ENCODE measurements around the gene CEP63.

CEP63 gene

DNA sequence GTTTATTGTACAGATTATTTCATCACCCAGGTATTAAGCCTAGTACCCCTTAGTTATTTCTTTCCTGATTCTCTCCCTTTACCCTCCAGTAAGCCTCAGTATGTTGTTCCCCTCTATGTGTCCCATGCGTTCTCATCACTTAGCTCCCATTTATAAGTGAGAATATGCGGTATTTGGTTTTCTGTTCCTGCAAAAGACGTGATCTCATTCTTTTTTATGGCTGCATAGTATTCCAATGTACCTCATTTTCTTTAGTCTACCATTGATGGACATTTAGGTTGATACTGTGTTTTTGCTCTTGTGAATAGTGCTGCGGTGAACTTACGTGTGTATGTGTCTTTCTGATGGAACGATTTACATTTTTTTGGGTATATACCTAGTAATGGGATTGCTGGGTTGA, 36.7 kb downstream of the CEP63 start:
- no peak overlapping the region for H3K4me3 ChIP-seq (replicated peaks; ENCODE audit: low read depth, low read length)
- TF ChIP-seq, protein P1, sequence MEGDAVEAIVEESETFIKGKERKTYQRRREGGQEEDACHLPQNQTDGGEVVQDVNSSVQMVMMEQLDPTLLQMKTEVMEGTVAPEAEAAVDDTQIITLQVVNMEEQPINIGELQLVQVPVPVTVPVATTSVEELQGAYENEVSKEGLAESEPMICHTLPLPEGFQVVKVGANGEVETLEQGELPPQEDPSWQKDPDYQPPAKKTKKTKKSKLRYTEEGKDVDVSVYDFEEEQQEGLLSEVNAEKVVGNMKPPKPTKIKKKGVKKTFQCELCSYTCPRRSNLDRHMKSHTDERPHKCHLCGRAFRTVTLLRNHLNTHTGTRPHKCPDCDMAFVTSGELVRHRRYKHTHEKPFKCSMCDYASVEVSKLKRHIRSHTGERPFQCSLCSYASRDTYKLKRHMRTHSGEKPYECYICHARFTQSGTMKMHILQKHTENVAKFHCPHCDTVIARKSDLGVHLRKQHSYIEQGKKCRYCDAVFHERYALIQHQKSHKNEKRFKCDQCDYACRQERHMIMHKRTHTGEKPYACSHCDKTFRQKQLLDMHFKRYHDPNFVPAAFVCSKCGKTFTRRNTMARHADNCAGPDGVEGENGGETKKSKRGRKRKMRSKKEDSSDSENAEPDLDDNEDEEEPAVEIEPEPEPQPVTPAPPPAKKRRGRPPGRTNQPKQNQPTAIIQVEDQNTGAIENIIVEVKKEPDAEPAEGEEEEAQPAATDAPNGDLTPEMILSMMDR (IDR thresholded peaks at IDR 0.05; ENCODE audit: low read length, missing control alignments): no peak
- no peak for DNase-seq (ENCODE audit: low read depth)

DNA sequence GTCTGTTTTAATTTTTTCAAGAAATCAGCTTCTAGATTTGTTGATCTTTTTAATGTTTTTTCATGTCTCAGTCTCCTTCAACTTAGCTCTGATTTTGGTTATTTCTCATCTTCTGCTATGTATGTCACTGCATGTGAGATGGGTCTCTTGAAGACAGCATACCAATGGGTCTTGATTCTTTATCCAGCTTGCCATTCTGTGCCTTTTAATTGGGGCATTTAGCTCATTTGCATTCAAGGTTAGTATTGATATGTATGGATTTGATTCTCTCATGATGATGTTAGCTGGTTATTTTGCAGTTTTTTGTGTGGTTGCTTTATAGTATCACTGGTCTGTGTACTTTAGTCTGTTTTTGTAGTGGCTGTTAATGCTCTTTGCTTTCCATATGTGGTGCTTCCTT, 39.4 kb downstream of the CEP63 start:
- H3K4me3 ChIP-seq (replicated peaks; ENCODE audit: low read depth, low read length): no peak overlapping the region
- TF ChIP-seq, protein P1 (IDR thresholded peaks at IDR 0.05; ENCODE audit: low read length, missing control alignments): no peak

GRCh38 chr3:134526319-134526718, 40.5 kb downstream of the CEP63 start:
- no peak overlapping the region for H3K4me3 ChIP-seq (replicated peaks; ENCODE audit: low read depth, low read length)
- TF ChIP-seq, protein P1 (IDR thresholded peaks at IDR 0.05; ENCODE audit: low read length, missing control alignments): no peak
- no peak for DNase-seq (ENCODE audit: low read depth)

More for the DNA sequence above, 39.4 kb downstream of the CEP63 start:
- no peak for DNase-seq (ENCODE audit: low read depth)

DNA sequence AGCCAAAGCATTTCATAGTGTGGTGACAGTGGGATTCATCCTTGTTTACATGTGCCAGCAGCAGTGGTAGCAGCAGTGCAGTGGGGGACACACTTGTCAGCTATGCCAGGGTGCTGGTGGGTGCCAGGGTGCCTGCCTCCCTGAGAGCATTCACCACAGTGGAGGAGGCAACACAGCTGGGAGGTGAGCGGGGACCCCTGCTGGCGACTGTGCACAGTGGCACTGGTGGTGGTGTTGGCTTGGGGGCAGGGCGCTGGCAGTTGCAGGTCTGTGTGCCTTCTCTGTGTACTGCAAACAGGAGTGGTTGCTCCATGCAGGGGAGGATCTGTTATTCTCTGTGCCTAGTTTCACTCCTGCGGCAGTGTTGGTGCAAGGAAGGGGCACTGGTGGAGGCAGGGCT, 41.2 kb downstream of the CEP63 start:
- TF ChIP-seq, protein P1 (IDR thresholded peaks at IDR 0.05; ENCODE audit: low read length, missing control alignments): peak; percentile 24
- no peak overlapping the region for H3K4me3 ChIP-seq (replicated peaks; ENCODE audit: low read depth, low read length)
- no peak for DNase-seq (ENCODE audit: low read depth)

- DNase-seq (ENCODE audit: low read depth): no peak
- no peak overlapping the region for H3K4me3 ChIP-seq (replicated peaks; ENCODE audit: low read depth, low read length)
- TF ChIP-seq, protein P1 (IDR thresholded peaks at IDR 0.05; ENCODE audit: low read length, missing control alignments): no peak
Observed at GRCh38 chr3:134527538-134528186, 41.8 kb downstream of the CEP63 start.

DNA sequence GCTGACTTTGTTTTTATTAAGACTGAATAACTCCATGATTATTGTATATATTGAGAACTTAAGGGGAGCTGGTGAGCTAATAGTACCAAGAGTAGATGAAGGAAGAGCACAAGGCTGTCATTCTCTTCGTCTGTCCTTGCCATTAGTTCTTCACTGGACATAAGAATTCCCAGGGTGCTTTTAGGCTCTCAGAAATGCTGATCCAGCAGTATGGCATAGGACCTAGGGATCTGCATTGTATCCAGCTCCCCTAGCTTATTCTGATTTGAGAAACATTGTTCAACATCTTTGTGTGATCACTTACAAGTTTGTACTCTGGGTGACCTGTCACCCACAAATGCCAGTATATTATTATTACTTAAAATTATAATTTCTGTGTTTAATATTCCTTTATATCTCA, 47.6 kb downstream of the CEP63 start:
- H3K4me3 ChIP-seq (replicated peaks; ENCODE audit: low read depth, low read length): no peak overlapping the region
- no peak for DNase-seq (ENCODE audit: low read depth)
- TF ChIP-seq, protein P1 (IDR thresholded peaks at IDR 0.05; ENCODE audit: low read length, missing control alignments): no peak
